Stimulated activated naive B cell treated with anti-CD40 and anti-IgM and Interleukin-4, amounts not matched to agents 10 μg/mL and 1 μg/mL and 100 μg/mL, for 72 hours (primary cell): Measurements from ENCODE around the gene SPAG9.

ENCODE experiments used
- ATAC-seq, 2 donors: fragments of 150-1000 bp; cut with Tn5 transposase; replicated peaks; 2 replicates each; pipeline ENCODE4 v1.10.0; 2021; ENCODE audit warnings: moderate library complexity in 1 of 2
- DNase-seq: peaks from one replicate; pipeline ENCODE4 v3.0.0; 2021
- H3K27ac Mint-ChIP-seq: one replicate; pipeline ENCODE4 v1.8.0; 2022; ENCODE audit warnings: mild to moderate bottlenecking, mixed read lengths
- H3K27me3 Mint-ChIP-seq, 2 donors: one replicate each; pipeline ENCODE4 v1.8.0; 2022; ENCODE audit warnings: mixed read lengths in 2 of 2
- H3K36me3 Mint-ChIP-seq, 2 donors: one replicate each; pipeline ENCODE4 v1.8.0; 2022; ENCODE audit warnings: mixed read lengths in 2 of 2, mild to moderate bottlenecking in 1 of 2
- H3K4me1 Mint-ChIP-seq, 2 donors: one replicate each; pipeline ENCODE4 v1.8.0; 2022; ENCODE audit warnings: mixed read lengths in 2 of 2, mild to moderate bottlenecking in 1 of 2
- H3K4me3 Mint-ChIP-seq, 2 donors: one replicate each; pipeline ENCODE4 v1.8.0; 2022; ENCODE audit warnings: mild to moderate bottlenecking in 2 of 2, mixed read lengths in 2 of 2, moderate library complexity in 1 of 2
- H3K9me3 Mint-ChIP-seq, 2 donors: one replicate each; pipeline ENCODE4 v1.8.0; 2022; ENCODE audit warnings: mixed read lengths in 2 of 2, mild to moderate bottlenecking in 1 of 2

The SPAG9 gene

GRCh38 chr17:50939795-50940684 lies 180.6 kb downstream of the SPAG9 start:
- Mint-ChIP-seq H3K4me1 (peaks cover 3 to 6% of the 10 kb centered on the region in 2 donors), H3K9me3 (no peaks in the 10 kb centered on the region), H3K4me3 (no peak overlapping the region), H3K36me3 (no peaks in the 10 kb centered on the region), H3K27me3 (peaks cover 8 to 29% of the 10 kb centered on the region in 2 donors), H3K27ac (no peak overlapping the region)
- DNase-seq (no peak), ATAC-seq (no peak)

- no peak for ATAC-seq
- Mint-ChIP-seq H3K36me3 (no peaks in the 10 kb centered on the region), H3K4me1 (peaks cover 3 to 6% of the 10 kb centered on the region in 2 donors), H3K27ac (no peak overlapping the region), H3K27me3 (peaks cover 11 to 31% of the 10 kb centered on the region in 2 donors), H3K9me3 (no peaks in the 10 kb centered on the region), H3K4me3 (no peak overlapping the region)
- no peak for DNase-seq
Observed at GRCh38 chr17:50939542-50939794, 181.2 kb downstream of the SPAG9 start.

GRCh38 chr17:50938821-50939541 lies 181.7 kb downstream of the SPAG9 start:
- no peaks in the 10 kb centered on the region for H3K36me3 Mint-ChIP-seq
- no peak for ATAC-seq
- H3K4me3 Mint-ChIP-seq: no peak overlapping the region
- no peaks in the 10 kb centered on the region for H3K9me3 Mint-ChIP-seq
- H3K27ac Mint-ChIP-seq: no peak overlapping the region
- peaks cover 14 to 30% of the 10 kb centered on the region in 2 donors for H3K27me3 Mint-ChIP-seq
- no peak for DNase-seq
- H3K4me1 Mint-ChIP-seq: peaks cover 2% of the 10 kb centered on the region in 2 donors

GRCh38 chr17:50935996-50936266 lies 184.7 kb downstream of the SPAG9 start:
- DNase-seq: no peak
- H3K4me3 Mint-ChIP-seq: no peak overlapping the region
- no peaks in the 10 kb centered on the region for H3K36me3 Mint-ChIP-seq
- no peaks in the 10 kb centered on the region for H3K9me3 Mint-ChIP-seq
- ATAC-seq: no peak
- H3K27ac Mint-ChIP-seq: no peak overlapping the region
- H3K27me3 Mint-ChIP-seq: peaks cover 17 to 19% of the 10 kb centered on the region in 2 donors
- H3K4me1 Mint-ChIP-seq: peaks cover 5 to 10% of the 10 kb centered on the region in 2 donors

- DNase-seq (no peak), ATAC-seq (no peak)
- peaks cover 19 to 21% of the 10 kb centered on the region in 2 donors for H3K27me3 Mint-ChIP-seq
- no peak overlapping the region for H3K4me3 Mint-ChIP-seq
- H3K27ac Mint-ChIP-seq: no peak overlapping the region
- H3K36me3 Mint-ChIP-seq: no peaks in the 10 kb centered on the region
- peaks cover 6 to 14% of the 10 kb centered on the region in 2 donors for H3K4me1 Mint-ChIP-seq
- H3K9me3 Mint-ChIP-seq: no peaks in the 10 kb centered on the region
Observed at GRCh38 chr17:50935221-50935995, 185.3 kb downstream of the SPAG9 start.

- Mint-ChIP-seq H3K4me3 (no peak overlapping the region), H3K36me3 (no peaks in the 10 kb centered on the region), H3K4me1 (peaks cover 11 to 19% of the 10 kb centered on the region in 2 donors), H3K27me3 (peaks cover 25 to 28% of the 10 kb centered on the region in 2 donors), H3K9me3 (no peaks in the 10 kb centered on the region), H3K27ac (no peak overlapping the region)
- ATAC-seq (no peak), DNase-seq (no peak)
Observed at GRCh38 chr17:50934672-50935220, 185.9 kb downstream of the SPAG9 start.

- ATAC-seq (no peak), DNase-seq (no peak)
- Mint-ChIP-seq H3K4me1 (peaks cover 12 to 23% of the 10 kb centered on the region in 2 donors), H3K27me3 (peaks cover 27 to 30% of the 10 kb centered on the region in 2 donors), H3K4me3 (no peak overlapping the region), H3K9me3 (no peaks in the 10 kb centered on the region), H3K36me3 (no peaks in the 10 kb centered on the region), H3K27ac (no peak overlapping the region)
Observed at GRCh38 chr17:50934161-50934560, 186.5 kb downstream of the SPAG9 start.

GRCh38 chr17:50931144-50931908 lies 189.3 kb downstream of the SPAG9 start:
- Mint-ChIP-seq H3K27me3 (peaks cover 30 to 36% of the 10 kb centered on the region in 2 donors), H3K4me1 (peaks cover 12 to 23% of the 10 kb centered on the region in 2 donors), H3K36me3 (no peaks in the 10 kb centered on the region), H3K27ac (no peak overlapping the region), H3K4me3 (peak overlapping the region; percentile 87 to 88), H3K9me3 (no peaks in the 10 kb centered on the region)
- ATAC-seq (peak; percentile 71 to 75), DNase-seq (no peak)

- peaks cover 12 to 23% of the 10 kb centered on the region in 2 donors for H3K4me1 Mint-ChIP-seq
- H3K27me3 Mint-ChIP-seq: peaks cover 25 to 30% of the 10 kb centered on the region in 2 donors
- no peak for ATAC-seq
- H3K9me3 Mint-ChIP-seq: no peaks in the 10 kb centered on the region
- H3K27ac Mint-ChIP-seq: no peak overlapping the region
- no peak for DNase-seq
- H3K36me3 Mint-ChIP-seq: no peaks in the 10 kb centered on the region
- no peak overlapping the region for H3K4me3 Mint-ChIP-seq
Observed at GRCh38 chr17:50928646-50929045, 192.0 kb downstream of the SPAG9 start.

- H3K9me3 Mint-ChIP-seq: no peaks in the 10 kb centered on the region
- no peak overlapping the region for H3K4me3 Mint-ChIP-seq
- no peak for DNase-seq
- H3K27ac Mint-ChIP-seq: no peak overlapping the region
- H3K4me1 Mint-ChIP-seq: peaks cover 12 to 23% of the 10 kb centered on the region in 2 donors
- peaks cover 25 to 29% of the 10 kb centered on the region in 2 donors for H3K27me3 Mint-ChIP-seq
- no peaks in the 10 kb centered on the region for H3K36me3 Mint-ChIP-seq
- no peak for ATAC-seq
Observed at GRCh38 chr17:50927287-50927686, 193.4 kb downstream of the SPAG9 start.

- peaks cover 20 to 22% of the 10 kb centered on the region in 2 donors for H3K27me3 Mint-ChIP-seq
- no peaks in the 10 kb centered on the region for H3K9me3 Mint-ChIP-seq
- no peak overlapping the region for H3K27ac Mint-ChIP-seq
- no peak overlapping the region for H3K4me3 Mint-ChIP-seq
- DNase-seq (no peak), ATAC-seq (no peak)
- H3K4me1 Mint-ChIP-seq: peaks cover 9 to 18% of the 10 kb centered on the region in 2 donors
- no peaks in the 10 kb centered on the region for H3K36me3 Mint-ChIP-seq
Observed at GRCh38 chr17:50926523-50926922, 194.1 kb downstream of the SPAG9 start.

- no peak overlapping the region for H3K27ac Mint-ChIP-seq
- no peaks in the 10 kb centered on the region for H3K36me3 Mint-ChIP-seq
- no peak overlapping the region for H3K4me3 Mint-ChIP-seq
Observed at GRCh38 chr17:50925296-50925891, 195.3 kb downstream of the SPAG9 start.

GRCh38 chr17:50924800-50925199 lies 195.9 kb downstream of the SPAG9 start:
- Mint-ChIP-seq H3K27me3 (peaks cover 10 to 12% of the 10 kb centered on the region in 2 donors), H3K4me1 (peaks cover 3 to 9% of the 10 kb centered on the region in 2 donors), H3K9me3 (no peaks in the 10 kb centered on the region), H3K27ac (no peak overlapping the region), H3K4me3 (no peak overlapping the region), H3K36me3 (no peaks in the 10 kb centered on the region)
- ATAC-seq (no peak), DNase-seq (no peak)

More at GRCh38 chr17:50925296-50925891, 195.3 kb downstream of the SPAG9 start:
- DNase-seq (no peak), ATAC-seq (no peak)
- peaks cover 7 to 13% of the 10 kb centered on the region in 2 donors for H3K4me1 Mint-ChIP-seq
- no peaks in the 10 kb centered on the region for H3K9me3 Mint-ChIP-seq
- H3K27me3 Mint-ChIP-seq: peaks cover 16 to 17% of the 10 kb centered on the region in 2 donors
